Nephron (organoid): Measurements from ENCODE around the gene DAGLB.
A peak's percentile ranks its signal among the peaks of the same experiment; 100 is the strongest.

ENCODE experiments used
- H3K27ac Mint-ChIP-seq, 3 experiments: 2 replicates each; pipeline ENCODE4 v1.8.0; 2020; ENCODE audit warnings: mixed read lengths in 3 of 3, mild to moderate bottlenecking in 2 of 3, moderate library complexity in 1 of 3
- H3K27me3 Mint-ChIP-seq: 2 replicates; pipeline ENCODE4 v1.8.0; 2021; ENCODE audit warnings: low read depth, mild to moderate bottlenecking, moderate library complexity, mixed read lengths
- H3K36me3 Mint-ChIP-seq: 2 replicates; pipeline ENCODE4 v1.8.0; 2020; ENCODE audit warnings: low read depth, mixed read lengths
- H3K4me1 Mint-ChIP-seq: 2 replicates; pipeline ENCODE4 v1.8.0; 2020; ENCODE audit warnings: mixed read lengths
- H3K4me3 Mint-ChIP-seq, 3 experiments: 2 replicates each; pipeline ENCODE4 v1.8.0; 2020; ENCODE audit warnings: mild to moderate bottlenecking in 3 of 3, mixed read lengths in 3 of 3, moderate library complexity in 2 of 3
- H3K9me3 Mint-ChIP-seq: 2 replicates; pipeline ENCODE4 v1.8.0; 2020; ENCODE audit warnings: mixed read lengths
- CTCF ChIP-seq, 3 experiments: fragments of 200-600 bp; sonication (generic); IDR thresholded peaks; one replicate each; pipeline ENCODE4 v1.5.0; 2021; ENCODE audit warnings: antibody characterized with exemption in 3 of 3; ENCODE audit not compliant: unreplicated experiment in 3 of 3

Gene DAGLB

GRCh38 chr7:6446838-6447580 lies 745 bp downstream of the DAGLB start:
- no peak for TF ChIP-seq CTCF (IDR thresholded peaks at IDR 0.05; ENCODE audit: unreplicated experiment in 3 of 3)
- Mint-ChIP-seq H3K4me1 (peaks cover 15% of the 10 kb centered on the region), H3K9me3 (no peaks in the 10 kb centered on the region), H3K36me3 (peaks cover 27% of the 10 kb centered on the region), H3K27me3 (no peaks in the 10 kb centered on the region), H3K27ac (peak overlapping the region; percentile 84 to 87 (median 87)), H3K4me3 (peak overlapping the region; percentile 95 to 98 (median 97))

GRCh38 chr7:6444516-6445269 lies 3.1 kb downstream of the DAGLB start:
- no peaks in the 10 kb centered on the region for H3K27me3 Mint-ChIP-seq
- peaks cover 15% of the 10 kb centered on the region for H3K4me1 Mint-ChIP-seq
- peaks cover 40% of the 10 kb centered on the region for H3K36me3 Mint-ChIP-seq
- H3K4me3 Mint-ChIP-seq: peak overlapping the region; percentile 76 to 88 (median 77)
- no peak overlapping the region for H3K27ac Mint-ChIP-seq
- TF ChIP-seq CTCF (IDR thresholded peaks at IDR 0.05; ENCODE audit: unreplicated experiment in 3 of 3): no peak
- no peaks in the 10 kb centered on the region for H3K9me3 Mint-ChIP-seq

GRCh38 chr7:6443372-6443941 lies 4.3 kb downstream of the DAGLB start:
- Mint-ChIP-seq H3K27me3 (no peaks in the 10 kb centered on the region), H3K27ac (no peak overlapping the region)
- TF ChIP-seq CTCF (IDR thresholded peaks at IDR 0.05; ENCODE audit: unreplicated experiment in 3 of 3): no peak

GRCh38 chr7:6442114-6442513 lies 5.6 kb downstream of the DAGLB start:
- Mint-ChIP-seq H3K36me3 (peaks cover 45% of the 10 kb centered on the region), H3K9me3 (no peaks in the 10 kb centered on the region), H3K4me1 (peaks cover 24% of the 10 kb centered on the region), H3K27me3 (no peaks in the 10 kb centered on the region), H3K4me3 (no peak overlapping the region), H3K27ac (no peak overlapping the region)
- TF ChIP-seq CTCF (IDR thresholded peaks at IDR 0.05; ENCODE audit: unreplicated experiment in 3 of 3): no peak

More at GRCh38 chr7:6443372-6443941, 4.3 kb downstream of the DAGLB start:
- Mint-ChIP-seq H3K36me3 (peaks cover 45% of the 10 kb centered on the region), H3K9me3 (no peaks in the 10 kb centered on the region), H3K4me3 (no peak overlapping the region), H3K4me1 (peaks cover 24% of the 10 kb centered on the region)

GRCh38 chr7:6440381-6440780 lies 7.4 kb downstream of the DAGLB start:
- H3K27ac Mint-ChIP-seq: no peak overlapping the region
- peaks cover 21% of the 10 kb centered on the region for H3K4me1 Mint-ChIP-seq
- H3K36me3 Mint-ChIP-seq: peaks cover 53% of the 10 kb centered on the region
- no peak overlapping the region for H3K4me3 Mint-ChIP-seq
- no peaks in the 10 kb centered on the region for H3K27me3 Mint-ChIP-seq
- no peaks in the 10 kb centered on the region for H3K9me3 Mint-ChIP-seq
- TF ChIP-seq CTCF (IDR thresholded peaks at IDR 0.05; ENCODE audit: unreplicated experiment in 3 of 3): no peak
